NCI-H146 treated with DMSO at 0.1 percent for 48 hours (cell line): ENCODE measurements around the gene SMIM29.
"Not testable (repeated sequence)": the region's sequence is repeated elsewhere in the genome, so short reads cannot be mapped to it uniquely, and the experiment has no call there.

Source experiments
- DNase-seq: peaks from one replicate; lab custom pipeline; 2025; ENCODE audit not compliant: unreplicated experiment; lab: John Stamatoyannopoulos, UW

The SMIM29 gene

DNA sequence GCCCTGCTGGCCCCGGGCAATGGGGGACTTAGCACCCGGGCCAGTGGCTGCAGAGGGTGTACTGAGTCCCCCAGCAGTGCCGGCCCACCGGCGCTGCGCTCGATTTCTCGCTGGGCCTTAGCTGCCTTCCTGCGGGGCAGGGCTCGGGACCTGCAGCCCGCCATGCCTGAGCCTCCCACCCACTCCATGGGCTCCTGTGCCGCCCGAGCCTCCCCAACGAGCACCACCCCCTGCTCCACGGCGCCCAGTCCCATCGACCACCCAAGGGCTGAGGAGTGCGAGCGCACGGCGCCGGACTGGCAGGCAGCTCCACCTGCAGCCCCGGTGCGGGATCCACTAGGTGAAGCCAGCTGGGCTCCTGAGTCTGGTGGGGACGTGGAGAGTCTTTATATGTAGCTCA lies 20.3 kb upstream of the SMIM29 start:
- DNase-seq = not testable (repeated sequence)

- DNase-seq = no peak
Observed at GRCh38 chr6:34267746-34268145, 18.9 kb upstream of the SMIM29 start.

- not testable (repeated sequence) for DNase-seq
Observed at GRCh38 chr6:34263484-34263883, 14.7 kb upstream of the SMIM29 start.

DNA sequence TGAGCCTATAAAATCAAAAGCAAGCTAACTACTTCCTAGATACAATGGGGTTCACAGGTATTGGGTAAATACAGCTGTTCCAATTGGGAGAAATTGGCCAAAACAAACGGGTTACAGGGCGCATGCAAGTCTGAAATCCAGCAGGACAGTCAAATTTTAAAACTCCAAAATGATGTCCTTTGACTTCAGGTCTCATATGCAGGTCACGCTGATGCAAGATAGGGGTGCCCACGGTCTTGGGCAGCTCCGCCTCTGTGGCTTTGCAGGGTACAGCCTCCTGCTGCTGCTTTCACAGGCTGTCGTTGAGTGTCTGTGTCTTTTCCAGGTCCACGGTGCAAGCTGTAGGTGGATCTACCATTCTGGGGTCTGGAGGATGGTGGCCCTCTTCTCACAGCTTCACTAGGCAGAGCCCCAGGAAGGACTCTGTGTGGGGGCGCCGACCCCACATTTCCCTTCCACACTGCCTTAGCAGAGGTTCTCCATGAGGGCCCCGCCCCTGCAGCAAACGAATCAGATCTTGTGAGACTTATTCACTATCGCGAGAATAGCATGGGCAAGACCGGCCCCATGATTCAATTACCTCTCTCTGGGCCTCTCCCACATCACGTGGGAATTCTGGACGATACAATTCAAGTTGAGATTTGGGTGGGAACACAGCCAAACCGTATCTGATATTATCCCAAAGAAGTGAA lies 11.9 kb upstream of the SMIM29 start:
- no peak for DNase-seq

- no peak for DNase-seq
Observed at GRCh38 chr6:34259529-34260069, 10.8 kb upstream of the SMIM29 start.

- DNase-seq = peak; percentile 76
Observed at GRCh38 chr6:34252395-34252794, 3.6 kb upstream of the SMIM29 start.

DNA sequence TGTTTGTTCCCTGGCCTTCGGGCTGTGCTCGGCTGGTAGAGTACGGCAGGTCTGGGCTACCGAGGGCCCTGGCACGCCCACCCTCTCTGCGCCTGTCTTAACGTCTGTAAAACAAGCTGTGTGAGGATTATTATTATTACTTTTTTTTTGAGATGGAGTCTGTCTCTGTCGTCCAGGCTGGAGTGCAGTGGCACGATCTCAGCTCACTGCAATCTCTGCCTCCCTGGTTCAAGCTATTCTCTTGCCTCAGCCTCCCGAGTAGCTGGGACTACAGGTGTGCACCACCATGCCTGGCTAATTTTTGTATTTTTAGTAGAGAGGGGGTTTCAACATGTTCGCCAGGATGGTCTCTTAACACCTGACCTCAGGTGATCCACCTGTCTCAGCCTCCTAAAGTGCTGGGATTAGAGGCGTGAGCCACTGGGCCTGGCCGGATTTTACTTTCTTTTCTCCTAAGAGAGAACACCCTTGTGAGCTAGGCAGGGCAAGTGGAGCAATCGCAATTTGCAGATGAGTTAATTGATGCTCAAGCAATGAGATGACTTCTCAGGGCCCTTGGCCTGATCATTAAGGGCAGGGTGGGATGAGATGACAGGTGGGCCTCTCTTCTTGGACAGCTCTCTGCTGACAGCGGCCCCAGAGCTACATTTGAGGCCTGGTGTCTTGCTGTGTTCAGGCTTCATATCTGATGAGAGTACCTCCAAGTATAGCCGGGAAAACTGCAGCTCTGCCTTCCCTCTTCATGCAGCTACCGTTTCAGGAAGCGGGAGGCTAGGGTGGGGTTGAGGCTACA lies 859 bp upstream of the SMIM29 start:
- no peak for DNase-seq

DNA sequence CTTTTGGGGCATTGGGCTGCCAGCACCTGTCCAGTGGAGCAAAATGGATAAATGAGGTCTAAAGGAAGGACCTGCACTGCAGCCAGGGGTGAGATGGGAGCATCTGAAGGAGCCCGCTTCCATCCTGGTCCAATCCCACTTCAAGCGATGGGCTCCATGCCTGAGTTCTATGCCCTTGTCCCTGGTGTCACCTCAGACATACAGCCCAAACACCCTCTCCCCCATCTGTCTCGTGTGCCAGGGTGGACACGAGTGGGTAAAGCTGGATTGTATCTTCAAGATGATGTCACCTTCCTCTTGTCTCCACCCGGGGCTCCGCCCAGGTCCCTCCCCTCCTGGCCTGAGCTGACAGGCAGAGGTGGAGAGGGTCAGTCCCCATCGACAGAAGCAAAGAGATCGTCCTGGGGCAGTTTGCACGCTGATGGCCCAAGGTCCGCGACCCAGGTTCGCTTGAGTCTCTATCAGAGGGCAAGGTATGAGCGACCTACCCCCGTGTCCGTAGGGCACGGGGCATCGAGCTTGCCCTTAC lies 544 bp downstream of the SMIM29 start:
- DNase-seq = no peak

GRCh38 chr6:34247481-34248197 lies 1.2 kb downstream of the SMIM29 start:
- no peak for DNase-seq

- DNase-seq = peak; percentile 47
Observed at GRCh38 chr6:34246563-34247391, 2.0 kb downstream of the SMIM29 start.

DNA sequence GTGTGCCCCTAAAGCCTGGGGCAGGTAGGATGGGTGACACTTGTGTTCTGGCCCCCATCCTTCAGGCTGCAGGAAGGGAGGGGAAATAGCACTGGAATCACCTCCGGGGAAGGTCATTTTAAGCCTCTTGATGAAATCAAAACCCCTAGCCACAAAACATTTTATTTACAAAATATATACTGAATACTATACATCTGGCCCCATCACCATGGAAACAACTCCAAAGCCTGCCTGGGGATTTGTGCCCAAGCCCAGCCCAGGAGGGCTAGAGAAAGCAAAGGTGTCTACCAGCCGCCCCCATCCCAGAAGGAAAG lies 2.6 kb downstream of the SMIM29 start:
- DNase-seq = no peak

DNA sequence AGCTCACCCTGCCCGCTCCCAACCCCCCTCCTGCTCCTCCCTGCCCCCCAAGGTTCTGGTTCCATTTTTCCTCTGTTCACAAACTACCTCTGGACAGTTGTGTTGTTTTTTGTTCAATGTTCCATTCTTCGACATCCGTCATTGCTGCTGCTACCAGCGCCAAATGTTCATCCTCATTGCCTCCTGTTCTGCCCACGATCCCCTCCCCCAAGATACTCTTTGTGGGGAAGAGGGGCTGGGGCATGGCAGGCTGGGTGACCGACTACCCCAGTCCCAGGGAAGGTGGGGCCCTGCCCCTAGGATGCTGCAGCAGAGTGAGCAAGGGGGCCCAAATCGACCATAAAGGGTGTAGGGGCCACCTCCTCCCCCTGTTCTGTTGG lies 3.1 kb downstream of the SMIM29 start:
- not testable (repeated sequence) for DNase-seq

DNA sequence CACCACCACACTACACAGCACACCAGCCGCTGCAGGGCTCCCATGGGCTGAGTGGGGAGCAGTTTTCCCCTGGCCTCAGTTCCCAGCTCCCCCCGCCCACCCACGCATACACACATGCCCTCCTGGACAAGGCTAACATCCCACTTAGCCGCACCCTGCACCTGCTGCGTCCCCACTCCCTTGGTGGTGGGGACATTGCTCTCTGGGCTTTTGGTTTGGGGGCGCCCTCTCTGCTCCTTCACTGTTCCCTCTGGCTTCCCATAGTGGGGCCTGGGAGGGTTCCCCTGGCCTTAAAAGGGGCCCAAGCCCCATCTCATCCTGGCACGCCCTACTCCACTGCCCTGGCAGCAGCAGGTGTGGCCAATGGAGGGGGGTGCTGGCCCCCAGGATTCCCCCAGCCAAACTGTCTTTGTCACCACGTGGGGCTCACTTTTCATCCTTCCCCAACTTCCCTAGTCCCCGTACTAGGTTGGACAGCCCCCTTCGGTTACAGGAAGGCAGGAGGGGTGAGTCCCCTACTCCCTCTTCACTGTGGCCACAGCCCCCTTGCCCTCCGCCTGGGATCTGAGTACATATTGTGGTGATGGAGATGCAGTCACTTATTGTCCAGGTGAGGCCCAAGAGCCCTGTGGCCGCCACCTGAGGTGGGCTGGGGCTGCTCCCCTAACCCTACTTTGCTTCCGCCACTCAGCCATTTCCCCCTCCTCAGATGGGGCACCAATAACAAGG lies 3.6 kb downstream of the SMIM29 start:
- DNase-seq = not testable (repeated sequence)

GRCh38 chr6:34243901-34244884 lies 4.6 kb downstream of the SMIM29 start:
- DNase-seq = no peak

- no peak for DNase-seq
Observed at GRCh38 chr6:34243131-34243771, 5.6 kb downstream of the SMIM29 start.

- DNase-seq = no peak
Observed at GRCh38 chr6:34242252-34243130, 6.3 kb downstream of the SMIM29 start.
